GM19372 (cell line): Measurements from ENCODE around the gene MAPKBP1.
A peak's percentile ranks its signal among the peaks of the same experiment; 100 is the strongest.
"Not testable (repeated sequence)": the region's sequence is repeated elsewhere in the genome, so short reads cannot be mapped to it uniquely, and the experiment has no call there.

Experiments
- ATAC-seq: cut with Tn5 transposase; IDR thresholded peaks from one replicate; pipeline ENCODE4 v1.9.1; 2021; ENCODE audit warnings: mild to moderate bottlenecking, low read depth, moderate library complexity; ENCODE audit not compliant: unreplicated experiment

Gene MAPKBP1

GRCh38 chr15:41825145-41825544 lies 50.9 kb downstream of the MAPKBP1 start:
- ATAC-seq, result no peak

GRCh38 chr15:41825572-41826535 lies 51.6 kb downstream of the MAPKBP1 start:
- ATAC-seq, result no peak

- no peak for ATAC-seq
Measured at GRCh38 chr15:41827290-41827879, 53.1 kb downstream of the MAPKBP1 start.

- peak; percentile 79 for ATAC-seq
Measured at GRCh38 chr15:41827880-41828806, 53.9 kb downstream of the MAPKBP1 start, which contains the start of gene JMJD7. Gene JMJD7 (plus strand): TSS chr15:41828092. CDS start chr15:41828125, 33 bp downstream.

GRCh38 chr15:41828807-41829141 lies 54.5 kb downstream of the MAPKBP1 start:
- ATAC-seq, result no peak

GRCh38 chr15:41829959-41830646 lies 55.8 kb downstream of the MAPKBP1 start:
- ATAC-seq, result no peak

GRCh38 chr15:41831291-41831690 lies 57.0 kb downstream of the MAPKBP1 start:
- ATAC-seq, result not testable (repeated sequence)

- ATAC-seq, result no peak
Measured at GRCh38 chr15:41832208-41832607, 57.9 kb downstream of the MAPKBP1 start.

- ATAC-seq, result no peak
Measured at GRCh38 chr15:41832875-41833274, 58.6 kb downstream of the MAPKBP1 start.

- no peak for ATAC-seq
Measured at GRCh38 chr15:41834096-41834495, 59.8 kb downstream of the MAPKBP1 start.

- no peak for ATAC-seq
Measured at GRCh38 chr15:41836073-41836472, 61.8 kb downstream of the MAPKBP1 start.

- no peak for ATAC-seq
Measured at GRCh38 chr15:41836713-41837454, 62.6 kb downstream of the MAPKBP1 start.

- ATAC-seq, result no peak
Measured at GRCh38 chr15:41838400-41838897, 64.2 kb downstream of the MAPKBP1 start, which contains the start of gene PLA2G4B. Gene PLA2G4B (plus strand): TSS chr15:41838847. CDS start chr15:41838914, 67 bp downstream.

GRCh38 chr15:41839781-41840491 lies 65.7 kb downstream of the MAPKBP1 start:
- no peak for ATAC-seq

GRCh38 chr15:41840673-41841072 lies 66.4 kb downstream of the MAPKBP1 start:
- ATAC-seq, result no peak

GRCh38 chr15:41841131-41841530 lies 66.8 kb downstream of the MAPKBP1 start:
- no peak for ATAC-seq

GRCh38 chr15:41842229-41842628 lies 67.9 kb downstream of the MAPKBP1 start:
- no peak for ATAC-seq

- no peak for ATAC-seq
Measured at GRCh38 chr15:41843571-41843970, 69.3 kb downstream of the MAPKBP1 start.
